Hindlimb muscle (tissue), 1 donor: ENCODE measurements around the gene GLT1D1. TPM values are rescaled to one million over a fixed set of nuclear protein-coding genes. Genes with fewer than 3 reads are reported as not detected.
"Not testable (repeated sequence)": the region's sequence is repeated elsewhere in the genome, so short reads cannot be mapped to it uniquely, and the experiment has no call there.

ENCODE experiments used
- DNase-seq: peaks from one replicate; pipeline ENCODE4 v3.0.0-alpha.2; 2013
- polyA plus RNA-seq: library from polyadenylated mRNA; unstranded; fragments of 120-200 nt; gene quantifications from one replicate; pipeline ENCODE4 v1.2.1, GENCODE V29; 2013; ENCODE audit not compliant: insufficient read length

Gene GLT1D1
- 1.5 TPM for polyA plus RNA-seq

- DNase-seq, result no peak
Measured at GRCh38 chr12:128852885-128853599, at the start of gene GLT1D1. TSS of gene GLT1D1 (plus strand) at chr12:128853478. CDS start at chr12:128853582, 104 bp downstream.

GRCh38 chr12:128803788-128804187 lies 49.5 kb upstream of the GLT1D1 start:
- DNase-seq, result no peak

- no peak for DNase-seq
Measured at GRCh38 chr12:128804762-128805161, 48.5 kb upstream of the GLT1D1 start.

GRCh38 chr12:128805406-128805805 lies 47.9 kb upstream of the GLT1D1 start:
- DNase-seq, result not testable (repeated sequence)

- no peak for DNase-seq
Measured at GRCh38 chr12:128806573-128806972, 46.7 kb upstream of the GLT1D1 start.

GRCh38 chr12:128807161-128807724 lies 46.0 kb upstream of the GLT1D1 start:
- DNase-seq, result no peak

GRCh38 chr12:128808651-128809050 lies 44.6 kb upstream of the GLT1D1 start:
- no peak for DNase-seq

- DNase-seq, result no peak
Measured at GRCh38 chr12:128810182-128811127, 42.8 kb upstream of the GLT1D1 start.

- no peak for DNase-seq
Measured at GRCh38 chr12:128811806-128812205, 41.5 kb upstream of the GLT1D1 start.

GRCh38 chr12:128813392-128813791 lies 39.9 kb upstream of the GLT1D1 start:
- DNase-seq, result no peak

- DNase-seq, result no peak
Measured at GRCh38 chr12:128813883-128814282, 39.4 kb upstream of the GLT1D1 start.

- no peak for DNase-seq
Measured at GRCh38 chr12:128814411-128815261, 38.6 kb upstream of the GLT1D1 start.

GRCh38 chr12:128815779-128816642 lies 37.3 kb upstream of the GLT1D1 start:
- DNase-seq, result no peak

GRCh38 chr12:128816643-128816920 lies 36.7 kb upstream of the GLT1D1 start:
- DNase-seq, result no peak

- DNase-seq, result no peak
Measured at GRCh38 chr12:128817111-128818015, 35.9 kb upstream of the GLT1D1 start.

- no peak for DNase-seq
Measured at GRCh38 chr12:128818065-128819022, 34.9 kb upstream of the GLT1D1 start.

- DNase-seq, result no peak
Measured at GRCh38 chr12:128819293-128820144, 33.8 kb upstream of the GLT1D1 start.

- no peak for DNase-seq
Measured at GRCh38 chr12:128820253-128820652, 33.0 kb upstream of the GLT1D1 start.
